Vagina (tissue), 2 donors: ENCODE results near the gene MESD. TPM values are rescaled to one million over a fixed set of nuclear protein-coding genes. Genes with fewer than 3 reads are reported as not detected.

ENCODE experiments used
- DNase-seq, 2 donors: peaks; one replicate each; pipeline ENCODE4 v3.0.0-alpha.2; 2017; ENCODE audit errors: extremely low spot score in 2 of 2
- H3K27ac ChIP-seq: fragments of 200-600 bp; sonication (generic); one replicate; pipeline ENCODE4 v1.5.1; 2019
- H3K27me3 ChIP-seq: fragments of 200-600 bp; sonication (generic); one replicate; pipeline ENCODE4 v1.5.1; 2019
- H3K36me3 ChIP-seq, 2 donors: fragments of 200-600 bp; sonication (generic); one replicate each; pipeline ENCODE4 v1.5.1; 2017 to 2019
- H3K4me1 ChIP-seq: fragments of 200-600 bp; sonication (generic); one replicate; pipeline ENCODE4 v1.5.1; 2019
- H3K4me3 ChIP-seq, 2 donors: fragments of 200-600 bp; sonication (generic); 1 replicate in 1 of 2; 2 replicates in 1 of 2; pipeline ENCODE4 v1.5.1; 2016 to 2019
- H3K9me3 ChIP-seq: fragments of 200-600 bp; sonication (generic); one replicate; pipeline ENCODE4 v1.5.1; 2019
- POLR2A ChIP-seq, 2 donors: fragments of 450-650 bp; IDR thresholded peaks; one replicate each; pipeline ENCODE4 v1.6.1; 2017; ENCODE audit warnings: antibody characterized with exemption in 2 of 2, mild to moderate bottlenecking in 2 of 2, moderate library complexity in 2 of 2
- POLR2AphosphoS5 ChIP-seq, 2 donors: sonication (generic); formaldehyde crosslinking; IDR thresholded peaks; one replicate each; pipeline ENCODE4 v1.9.0; 2017; ENCODE audit warnings: antibody characterized with exemption in 2 of 2, mild to moderate bottlenecking in 2 of 2, low read depth in 1 of 2; ENCODE audit not compliant: insufficient read depth in 1 of 2
- intact Hi-C: fragments of 100-400 bp; cut with DNase I; formaldehyde crosslinking; loops from one replicate; pipeline ENCODE4 v1.15.1; 2023
- total RNA-seq: library from RNA; depleted of rRNA; stranded (reverse); fragments of >200 nt; gene quantifications from one replicate; pipeline ENCODE4 v1.2.3, GENCODE V29; 2016
- TF ChIP-seq, protein P1 (sequence below), 3 experiments: fragments of 450-650 bp in 2 of 3; fragments of 200-600 bp in 1 of 3; sonication (generic) in 1 of 3; IDR thresholded peaks; one replicate each; pipeline ENCODE4 v1.5.1; 2017 to 2019; ENCODE audit warnings: antibody characterized with exemption in 3 of 3, mild to moderate bottlenecking in 2 of 3, moderate library complexity in 2 of 3

MESD gene
- total RNA-seq, 1 donor from 2014 or later, result 17.9 TPM

DNA sequence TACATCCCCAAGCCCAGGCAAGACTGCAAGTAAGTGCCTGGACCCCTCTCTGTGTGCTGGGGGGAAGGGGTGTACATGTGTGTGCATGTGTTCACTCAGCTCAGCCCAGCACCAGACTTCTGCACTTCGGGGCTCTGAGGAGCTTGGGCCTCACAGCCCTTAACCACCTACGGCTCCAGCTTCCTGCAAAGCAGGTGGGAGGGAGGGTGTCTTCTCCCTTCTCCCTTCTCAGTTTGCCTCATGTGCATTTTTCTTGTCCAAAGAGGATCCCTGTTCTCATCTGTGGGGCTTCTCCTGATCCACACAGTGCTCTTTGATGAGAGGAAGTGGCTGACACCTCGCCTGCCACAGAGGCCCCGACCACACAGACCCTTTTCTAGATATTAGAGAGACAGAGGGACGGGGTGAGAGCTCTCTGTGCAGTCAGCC lies 69.3 kb downstream of the MESD start:
- TF ChIP-seq, protein P1, sequence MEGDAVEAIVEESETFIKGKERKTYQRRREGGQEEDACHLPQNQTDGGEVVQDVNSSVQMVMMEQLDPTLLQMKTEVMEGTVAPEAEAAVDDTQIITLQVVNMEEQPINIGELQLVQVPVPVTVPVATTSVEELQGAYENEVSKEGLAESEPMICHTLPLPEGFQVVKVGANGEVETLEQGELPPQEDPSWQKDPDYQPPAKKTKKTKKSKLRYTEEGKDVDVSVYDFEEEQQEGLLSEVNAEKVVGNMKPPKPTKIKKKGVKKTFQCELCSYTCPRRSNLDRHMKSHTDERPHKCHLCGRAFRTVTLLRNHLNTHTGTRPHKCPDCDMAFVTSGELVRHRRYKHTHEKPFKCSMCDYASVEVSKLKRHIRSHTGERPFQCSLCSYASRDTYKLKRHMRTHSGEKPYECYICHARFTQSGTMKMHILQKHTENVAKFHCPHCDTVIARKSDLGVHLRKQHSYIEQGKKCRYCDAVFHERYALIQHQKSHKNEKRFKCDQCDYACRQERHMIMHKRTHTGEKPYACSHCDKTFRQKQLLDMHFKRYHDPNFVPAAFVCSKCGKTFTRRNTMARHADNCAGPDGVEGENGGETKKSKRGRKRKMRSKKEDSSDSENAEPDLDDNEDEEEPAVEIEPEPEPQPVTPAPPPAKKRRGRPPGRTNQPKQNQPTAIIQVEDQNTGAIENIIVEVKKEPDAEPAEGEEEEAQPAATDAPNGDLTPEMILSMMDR (IDR thresholded peaks at IDR 0.05), result no peak
- no peak for TF ChIP-seq POLR2A (IDR thresholded peaks at IDR 0.05)
- TF ChIP-seq POLR2AphosphoS5 (IDR thresholded peaks at IDR 0.05; ENCODE audit: insufficient read depth in 1 of 2, low read depth in 1 of 2), result no peak
- no peaks in the 10 kb centered on the region for H3K9me3 ChIP-seq
- no peak overlapping the region for H3K4me3 ChIP-seq

DNA sequence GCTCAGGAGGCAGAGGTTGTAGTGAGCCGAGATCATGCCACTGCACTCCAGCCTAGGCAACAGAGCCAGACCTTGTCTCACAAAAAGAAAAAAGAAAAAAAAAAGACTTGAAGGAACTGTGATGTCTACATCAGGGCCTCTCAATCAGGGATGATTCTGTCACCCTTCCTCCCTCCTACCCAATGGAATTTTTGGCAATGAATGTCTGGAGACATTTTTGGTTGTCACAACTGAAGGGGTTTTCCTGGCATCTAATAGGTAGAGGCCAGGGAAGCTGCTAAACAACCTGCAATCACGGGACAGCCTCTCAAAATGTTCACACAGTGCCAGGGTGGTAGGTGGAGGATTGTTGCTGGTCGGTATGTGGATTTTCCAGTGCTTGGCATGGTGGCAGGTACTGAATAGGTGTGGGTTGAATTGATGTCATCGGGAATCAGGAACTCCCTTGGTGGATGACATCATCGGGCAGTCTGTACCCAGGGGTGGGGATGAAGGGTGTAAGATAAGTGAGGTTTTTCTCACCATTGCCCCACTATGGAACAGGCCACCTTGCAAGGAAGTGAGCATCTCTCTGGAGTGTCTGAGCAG lies 71.3 kb downstream of the MESD start:
- Histone ChIP-seq H3K27me3 (no peaks in the 10 kb centered on the region), H3K4me1 (peaks cover 6% of the 10 kb centered on the region), H3K9me3 (no peaks in the 10 kb centered on the region), H3K27ac (no peak overlapping the region), H3K36me3 (peaks cover 0 to 5% of the 10 kb centered on the region in 2 donors), H3K4me3 (no peak overlapping the region)
- DNase-seq, result no peak
- TF ChIP-seq, protein P1 (IDR thresholded peaks at IDR 0.05), result no peak
- TF ChIP-seq POLR2AphosphoS5 (IDR thresholded peaks at IDR 0.05; ENCODE audit: insufficient read depth in 1 of 2, low read depth in 1 of 2) (no peak), POLR2A (IDR thresholded peaks at IDR 0.05) (no peak)
- intact Hi-C loops, result no loop called here

More for the DNA sequence above, 69.3 kb downstream of the MESD start:
- no peak for DNase-seq
- no peak overlapping the region for H3K27ac ChIP-seq
- intact Hi-C loops, result no loop called here
- no peaks in the 10 kb centered on the region for H3K4me1 ChIP-seq
- peaks cover 0 to 5% of the 10 kb centered on the region in 2 donors for H3K36me3 ChIP-seq
- no peaks in the 10 kb centered on the region for H3K27me3 ChIP-seq

DNA sequence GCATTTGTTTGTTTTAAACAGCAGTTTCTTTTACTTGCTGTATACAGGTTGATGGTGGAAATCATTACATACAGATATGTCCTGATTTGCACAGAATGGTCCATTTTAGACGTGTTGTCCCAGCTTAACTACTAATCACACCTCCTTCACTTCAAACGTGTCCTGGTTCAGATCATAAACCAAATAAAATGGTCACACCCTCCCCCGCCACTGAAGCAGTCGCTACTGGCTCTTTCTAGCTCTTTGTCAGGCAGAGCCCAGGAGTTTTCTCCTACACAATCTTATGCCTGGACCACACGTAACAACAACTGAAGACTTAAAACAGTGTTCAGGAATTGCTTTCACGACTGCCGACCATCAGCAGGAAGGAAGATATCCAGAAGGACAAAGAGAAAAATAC lies 73.6 kb downstream of the MESD start:
- H3K4me3 ChIP-seq, result no peak overlapping the region
- intact Hi-C loops, result no loop called here
- no peaks in the 10 kb centered on the region for H3K9me3 ChIP-seq
- peaks cover 6% of the 10 kb centered on the region for H3K4me1 ChIP-seq
- no peak overlapping the region for H3K27ac ChIP-seq
- H3K27me3 ChIP-seq, result no peaks in the 10 kb centered on the region
- TF ChIP-seq, protein P1 (IDR thresholded peaks at IDR 0.05), result no peak
- TF ChIP-seq POLR2A (IDR thresholded peaks at IDR 0.05) (no peak), POLR2AphosphoS5 (IDR thresholded peaks at IDR 0.05; ENCODE audit: insufficient read depth in 1 of 2, low read depth in 1 of 2) (no peak)
- H3K36me3 ChIP-seq, result no peaks in the 10 kb centered on the region
- DNase-seq, result no peak

DNA sequence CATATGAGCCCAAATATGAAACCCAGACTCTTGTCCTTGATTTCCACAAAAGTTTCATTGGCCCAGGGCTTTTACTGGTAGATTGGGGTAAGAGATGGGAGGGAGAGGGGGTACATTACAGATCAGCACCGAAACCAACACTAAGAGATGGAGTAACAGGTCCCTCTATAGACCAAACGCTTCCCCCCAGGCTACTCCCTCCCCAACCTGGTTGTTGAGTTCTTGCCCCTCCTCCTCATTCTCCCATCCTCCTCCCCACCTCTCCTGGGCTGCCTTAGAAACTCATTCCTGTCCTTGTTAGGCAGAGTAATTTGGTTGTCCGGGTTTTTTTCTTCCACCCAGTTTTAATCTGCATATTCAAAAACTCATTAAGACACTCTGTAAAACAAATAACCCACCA lies 74.1 kb downstream of the MESD start:
- Histone ChIP-seq H3K27me3 (no peaks in the 10 kb centered on the region), H3K9me3 (no peaks in the 10 kb centered on the region), H3K36me3 (no peaks in the 10 kb centered on the region), H3K27ac (no peak overlapping the region), H3K4me3 (no peak overlapping the region), H3K4me1 (peaks cover 6% of the 10 kb centered on the region)
- intact Hi-C loops, result no loop called here
- TF ChIP-seq POLR2A (IDR thresholded peaks at IDR 0.05), result no peak
- no peak for TF ChIP-seq POLR2AphosphoS5 (IDR thresholded peaks at IDR 0.05; ENCODE audit: insufficient read depth in 1 of 2, low read depth in 1 of 2)
- TF ChIP-seq, protein P1 (IDR thresholded peaks at IDR 0.05), result no peak
- DNase-seq, result no peak

DNA sequence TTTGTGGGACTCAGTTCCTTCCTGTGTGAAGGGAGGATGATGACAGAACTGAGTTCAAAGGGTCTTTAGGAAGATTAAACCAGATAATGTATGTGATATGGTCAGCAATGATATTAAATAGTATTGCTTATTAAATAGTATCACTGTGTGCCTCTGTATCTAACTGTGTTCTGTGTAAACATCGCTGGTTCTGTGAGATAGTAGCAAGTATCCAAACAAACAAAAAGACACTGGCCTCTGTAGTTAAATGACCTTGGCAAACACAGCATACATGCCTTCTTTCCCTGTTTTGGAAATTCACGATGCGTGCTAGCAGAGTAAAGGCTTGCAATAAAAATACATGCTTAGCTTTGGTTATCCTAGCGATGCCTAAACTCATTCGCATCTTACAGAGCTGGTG lies 76.1 kb downstream of the MESD start:
- H3K27me3 ChIP-seq, result no peaks in the 10 kb centered on the region
- H3K9me3 ChIP-seq, result no peaks in the 10 kb centered on the region
- peaks cover 6% of the 10 kb centered on the region for H3K4me1 ChIP-seq
- no peak overlapping the region for H3K4me3 ChIP-seq
- no peak for DNase-seq
- intact Hi-C loops, result no loop called here
- TF ChIP-seq POLR2A (IDR thresholded peaks at IDR 0.05) (no peak), POLR2AphosphoS5 (IDR thresholded peaks at IDR 0.05; ENCODE audit: insufficient read depth in 1 of 2, low read depth in 1 of 2) (no peak)
- TF ChIP-seq, protein P1 (IDR thresholded peaks at IDR 0.05), result no peak
- no peaks in the 10 kb centered on the region for H3K36me3 ChIP-seq
- H3K27ac ChIP-seq, result no peak overlapping the region
